Lower lobe of right lung (tissue), 2 donors: ENCODE results near the gene BMP7. TPM values are rescaled to one million over a fixed set of nuclear protein-coding genes. Genes with fewer than 3 reads are reported as not detected.

Source experiments
- ATAC-seq, 2 donors: fragments of 200-7000 bp; cut with Tn5 transposase; one replicate each; pipeline ENCODE4 v1.9.1; 2020 to 2022; ENCODE audit warnings: mild to moderate bottlenecking in 2 of 2, moderate library complexity in 2 of 2
- DNase-seq: peaks from one replicate; pipeline ENCODE4 v3.0.0-alpha.2; 2020
- H3K27ac ChIP-seq: fragments of 200-600 bp; one replicate; pipeline ENCODE4 v1.8.0; 2022
- H3K27me3 ChIP-seq: fragments of 200-600 bp; one replicate; pipeline ENCODE4 v1.8.0; 2022; ENCODE audit warnings: low read depth
- H3K36me3 ChIP-seq: fragments of 200-600 bp; one replicate; pipeline ENCODE4 v1.8.0; 2022; ENCODE audit warnings: mild to moderate bottlenecking
- H3K4me1 ChIP-seq: fragments of 200-600 bp; one replicate; pipeline ENCODE4 v1.8.0; 2022
- H3K4me3 ChIP-seq: fragments of 200-600 bp; one replicate; pipeline ENCODE4 v1.8.0; 2022; ENCODE audit warnings: mild to moderate bottlenecking
- H3K9me3 ChIP-seq: fragments of 200-600 bp; one replicate; pipeline ENCODE4 v1.8.0; 2022
- CTCF ChIP-seq: fragments of 200-600 bp; IDR thresholded peaks from one replicate; pipeline ENCODE4 v1.8.0; 2022; ENCODE audit warnings: antibody characterized with exemption, mild to moderate bottlenecking
- intact Hi-C: fragments of 100-400 bp; cut with DNase I; formaldehyde crosslinking; loops from one replicate; pipeline ENCODE4 v1.11.0; 2022
- total RNA-seq: library from RNA; stranded (reverse); fragmentation: NEBNext Ultra II Directional; extraction: Animal tissue kit (Norgen Biotek cat#: 25700); gene quantifications from one replicate; pipeline ENCODE4 v1.2.1, GENCODE V29; 2021
- donor health status: DM: no; HTN: yes; CAD: no; lungs with severe emphysema.

Gene BMP7
- total RNA-seq, 1 donor from 2014 or later = 0.74 TPM

GRCh38 chr20:57157106-57157691 is 109.2 kb downstream of the BMP7 start:
- TF ChIP-seq CTCF = no peak
- no peak for DNase-seq

GRCh38 chr20:57156011-57156729 is 110.3 kb downstream of the BMP7 start:
- Histone ChIP-seq H3K4me1 (no peaks in the 10 kb centered on the region), H3K27me3 (no peaks in the 10 kb centered on the region), H3K9me3 (no peaks in the 10 kb centered on the region), H3K4me3 (no peak overlapping the region), H3K27ac (no peak overlapping the region), H3K36me3 (no peaks in the 10 kb centered on the region)
- DNase-seq (no peak), ATAC-seq (no peak)
- intact Hi-C loops = no loop called here
- TF ChIP-seq CTCF = no peak

More at GRCh38 chr20:57157106-57157691, 109.2 kb downstream of the BMP7 start:
- intact Hi-C loops = no loop called here
- H3K4me3 ChIP-seq = no peak overlapping the region
- H3K27me3 ChIP-seq = no peaks in the 10 kb centered on the region
- H3K4me1 ChIP-seq = no peaks in the 10 kb centered on the region
- no peak for ATAC-seq
- H3K36me3 ChIP-seq = no peaks in the 10 kb centered on the region
- H3K9me3 ChIP-seq = no peaks in the 10 kb centered on the region
- H3K27ac ChIP-seq = no peak overlapping the region

- intact Hi-C loops = no loop called here
- H3K27me3 ChIP-seq = no peaks in the 10 kb centered on the region
- no peak for TF ChIP-seq CTCF
- H3K4me3 ChIP-seq = no peak overlapping the region
- no peak for ATAC-seq
- no peak for DNase-seq
- no peak overlapping the region for H3K27ac ChIP-seq
- no peaks in the 10 kb centered on the region for H3K9me3 ChIP-seq
- no peaks in the 10 kb centered on the region for H3K4me1 ChIP-seq
- no peaks in the 10 kb centered on the region for H3K36me3 ChIP-seq
Observed at GRCh38 chr20:57155415-57155814, 111.0 kb downstream of the BMP7 start.

- no peak for TF ChIP-seq CTCF
- no peaks in the 10 kb centered on the region for H3K9me3 ChIP-seq
- intact Hi-C loops = no loop called here
- H3K27me3 ChIP-seq = peaks cover 4% of the 10 kb centered on the region
- no peak for ATAC-seq
- no peak overlapping the region for H3K27ac ChIP-seq
- no peaks in the 10 kb centered on the region for H3K4me1 ChIP-seq
- H3K36me3 ChIP-seq = no peaks in the 10 kb centered on the region
- no peak for DNase-seq
- no peak overlapping the region for H3K4me3 ChIP-seq
Observed at GRCh38 chr20:57153238-57153905, 113.1 kb downstream of the BMP7 start.

GRCh38 chr20:57152557-57152956 is 113.9 kb downstream of the BMP7 start:
- no peak for TF ChIP-seq CTCF
- H3K36me3 ChIP-seq = no peaks in the 10 kb centered on the region
- no peaks in the 10 kb centered on the region for H3K4me1 ChIP-seq
- no peak for DNase-seq
- intact Hi-C loops = no loop called here
- H3K27me3 ChIP-seq = peaks cover 4% of the 10 kb centered on the region
- no peak overlapping the region for H3K27ac ChIP-seq
- ATAC-seq = no peak
- H3K9me3 ChIP-seq = no peaks in the 10 kb centered on the region
- H3K4me3 ChIP-seq = no peak overlapping the region
